OCI-LY1 (cell line): Measurements from ENCODE around the gene STAM2.
"Not testable (repeated sequence)": the region's sequence is repeated elsewhere in the genome, so short reads cannot be mapped to it uniquely, and the experiment has no call there.

Experiments used
- H2AFZ ChIP-seq: fragments of 200-600 bp; sonication (generic), shearing (Covaris generic); 2 replicates; pipeline ENCODE4 v1.6.0; 2014; ENCODE audit warnings: antibody characterized with exemption, mild to moderate bottlenecking, low read length
- H3F3A ChIP-seq: fragments of 200-600 bp; sonication (generic), shearing (Covaris generic); 2 replicates; pipeline ENCODE4 v1.6.0; 2014; ENCODE audit warnings: mild to moderate bottlenecking, antibody characterized with exemption, low read length, moderate library complexity; ENCODE audit not compliant: insufficient read depth
- H3K27ac ChIP-seq: fragments of 200-600 bp; sonication (generic); 2 replicates; pipeline ENCODE4 v1.5.1; 2014; ENCODE audit warnings: low read length, mixed run types, mild to moderate bottlenecking, low read depth; ENCODE audit not compliant: poor library complexity, severe bottlenecking
- H3K27me3 ChIP-seq: fragments of 200-600 bp; sonication (generic); 2 replicates; pipeline ENCODE4 v1.6.0; 2014; ENCODE audit warnings: antibody characterized with exemption, mild to moderate bottlenecking, low read length, moderate library complexity; ENCODE audit not compliant: insufficient read depth
- H3K36me3 ChIP-seq: fragments of 200-600 bp; sonication (generic); 2 replicates; pipeline ENCODE4 v1.6.1; 2014; ENCODE audit warnings: mild to moderate bottlenecking, antibody characterized with exemption, low read length, moderate library complexity, mixed read lengths; ENCODE audit not compliant: insufficient read depth
- H3K4me1 ChIP-seq: fragments of 200-600 bp; sonication (generic); 2 replicates; pipeline ENCODE4 v1.5.1; 2014; ENCODE audit warnings: mild to moderate bottlenecking, low read length, moderate library complexity; ENCODE audit not compliant: insufficient read depth, severe bottlenecking
- H3K4me2 ChIP-seq: fragments of 200-600 bp; sonication (generic), shearing (Covaris generic); 2 replicates; pipeline ENCODE4 v1.6.1; 2014; ENCODE audit warnings: low read length
- H3K4me3 ChIP-seq: fragments of 200-600 bp; sonication (generic); 2 replicates; pipeline ENCODE4 v1.5.1; 2014; ENCODE audit warnings: low read length, low read depth, mild to moderate bottlenecking, mixed read lengths; ENCODE audit not compliant: poor library complexity, severe bottlenecking
- H3K79me2 ChIP-seq: fragments of 200-600 bp; shearing (Covaris generic); 2 replicates; pipeline ENCODE4 v1.6.1; 2016; ENCODE audit warnings: mixed run types, low read length, mixed read lengths; ENCODE audit not compliant: insufficient read depth
- H3K9ac ChIP-seq: fragments of 200-600 bp; sonication (generic), shearing (Covaris generic); 2 replicates; pipeline ENCODE4 v1.6.1; 2014; ENCODE audit warnings: mild to moderate bottlenecking, low read length, mixed read lengths
- H3K9me2 ChIP-seq: fragments of 200-600 bp; sonication (generic), shearing (Covaris generic); 2 replicates; pipeline ENCODE4 v1.6.1; 2014; ENCODE audit warnings: low read depth, mild to moderate bottlenecking, low read length, mixed read lengths
- H3K9me3 ChIP-seq: fragments of 200-600 bp; shearing (Covaris generic); 2 replicates; pipeline ENCODE4 v1.6.1; 2014; ENCODE audit warnings: low read length, mixed read lengths
- H4K20me1 ChIP-seq: fragments of 200-600 bp; sonication (generic), shearing (Covaris generic); 2 replicates; pipeline ENCODE4 v1.6.0; 2016; ENCODE audit warnings: mild to moderate bottlenecking, low read length; ENCODE audit not compliant: insufficient read depth
- EZH2 ChIP-seq: fragments of 200-600 bp; sonication (generic), shearing (Covaris generic); IDR thresholded peaks from 2 replicates; pipeline ENCODE4 v1.8.0; 2017; ENCODE audit warnings: borderline replicate concordance, mixed run types, mild to moderate bottlenecking, antibody characterized with exemption, low read length, moderate library complexity, mixed read lengths
- TF ChIP-seq, protein P1 (sequence below): fragments of 200-600 bp; sonication (generic), shearing (Covaris generic); IDR thresholded peaks from 2 replicates; pipeline ENCODE4 v1.5.1; 2017; ENCODE audit warnings: mild to moderate bottlenecking, antibody characterized with exemption, low read length, moderate library complexity, mixed read lengths

STAM2 gene

DNA sequence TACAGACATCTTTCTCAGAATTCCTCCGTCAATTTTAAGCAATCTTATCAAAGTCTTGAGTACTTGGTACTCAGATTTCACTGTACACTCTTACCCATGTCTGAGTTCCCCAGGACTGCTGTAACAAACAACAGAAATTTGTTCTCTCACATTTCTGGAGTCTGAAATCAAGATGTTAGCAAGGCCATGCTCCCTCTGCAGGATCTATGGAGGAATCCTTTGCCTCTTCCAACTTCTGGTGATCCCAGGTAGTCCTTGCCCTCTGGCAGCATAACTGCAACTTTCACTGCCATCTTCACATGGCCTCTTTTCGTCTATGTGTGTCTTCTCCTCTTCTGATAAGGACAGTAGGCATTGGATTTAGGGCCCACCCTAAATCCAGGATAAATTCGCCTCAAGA is 59.6 kb downstream of the STAM2 start:
- no peaks in the 10 kb centered on the region for H3K79me2 ChIP-seq
- no peaks in the 10 kb centered on the region for H3K9me2 ChIP-seq
- H3K4me1 ChIP-seq = no peaks in the 10 kb centered on the region
- H3K4me2 ChIP-seq = no peak overlapping the region
- H3K27ac ChIP-seq = no peak overlapping the region
- no peak overlapping the region for H3K4me3 ChIP-seq
- H3K9ac ChIP-seq = no peak overlapping the region
- H2AFZ ChIP-seq = no peak overlapping the region
- H3F3A ChIP-seq = peaks cover 4% of the 10 kb centered on the region; the same call in 1 of the 2 replicates
- no peaks in the 10 kb centered on the region for H3K27me3 ChIP-seq
- H3K36me3 ChIP-seq = no peaks in the 10 kb centered on the region
- H4K20me1 ChIP-seq = no peaks in the 10 kb centered on the region
- H3K9me3 ChIP-seq = no peaks in the 10 kb centered on the region
- TF ChIP-seq, protein P1, sequence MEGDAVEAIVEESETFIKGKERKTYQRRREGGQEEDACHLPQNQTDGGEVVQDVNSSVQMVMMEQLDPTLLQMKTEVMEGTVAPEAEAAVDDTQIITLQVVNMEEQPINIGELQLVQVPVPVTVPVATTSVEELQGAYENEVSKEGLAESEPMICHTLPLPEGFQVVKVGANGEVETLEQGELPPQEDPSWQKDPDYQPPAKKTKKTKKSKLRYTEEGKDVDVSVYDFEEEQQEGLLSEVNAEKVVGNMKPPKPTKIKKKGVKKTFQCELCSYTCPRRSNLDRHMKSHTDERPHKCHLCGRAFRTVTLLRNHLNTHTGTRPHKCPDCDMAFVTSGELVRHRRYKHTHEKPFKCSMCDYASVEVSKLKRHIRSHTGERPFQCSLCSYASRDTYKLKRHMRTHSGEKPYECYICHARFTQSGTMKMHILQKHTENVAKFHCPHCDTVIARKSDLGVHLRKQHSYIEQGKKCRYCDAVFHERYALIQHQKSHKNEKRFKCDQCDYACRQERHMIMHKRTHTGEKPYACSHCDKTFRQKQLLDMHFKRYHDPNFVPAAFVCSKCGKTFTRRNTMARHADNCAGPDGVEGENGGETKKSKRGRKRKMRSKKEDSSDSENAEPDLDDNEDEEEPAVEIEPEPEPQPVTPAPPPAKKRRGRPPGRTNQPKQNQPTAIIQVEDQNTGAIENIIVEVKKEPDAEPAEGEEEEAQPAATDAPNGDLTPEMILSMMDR = no peak
- no peak for TF ChIP-seq EZH2

DNA sequence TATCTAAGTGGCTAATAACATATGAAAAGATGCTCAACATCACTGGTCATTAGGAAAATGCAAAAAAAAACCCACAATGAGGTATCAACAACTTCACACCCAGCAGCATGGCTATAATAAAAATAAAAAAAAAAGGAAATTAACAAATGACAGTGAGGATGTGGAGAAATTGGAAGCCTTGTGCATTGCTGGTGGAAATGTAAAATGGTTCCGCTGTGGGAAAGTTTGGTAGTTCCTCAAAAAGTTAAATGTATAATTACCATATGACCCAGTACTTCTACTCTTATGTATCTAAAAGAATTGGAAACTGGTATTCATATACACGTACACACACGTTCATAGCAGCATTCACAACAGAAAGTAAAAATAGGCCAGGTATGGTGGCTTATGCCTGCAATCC is 61.2 kb downstream of the STAM2 start:
- H3K27ac ChIP-seq = no peak overlapping the region
- H4K20me1 ChIP-seq = no peaks in the 10 kb centered on the region

DNA sequence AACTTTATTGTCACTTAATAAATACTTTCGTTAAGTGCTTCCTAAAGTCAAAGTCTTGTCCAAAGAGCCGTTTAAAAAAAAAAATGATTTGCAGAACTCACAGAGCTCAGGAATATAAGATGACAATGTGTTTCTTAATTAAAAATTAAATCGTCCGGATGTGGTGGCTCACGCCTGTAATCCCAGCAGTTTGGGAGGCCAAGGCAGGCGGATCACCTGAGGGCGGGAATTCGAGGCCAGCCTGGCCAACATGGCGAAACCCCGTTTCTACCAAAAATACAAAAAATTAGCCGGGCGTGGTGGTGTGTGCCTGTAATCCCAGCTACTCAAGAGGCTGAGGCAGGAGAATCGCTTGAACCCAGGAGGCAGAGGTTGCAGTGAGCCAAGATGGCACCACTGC is 68.4 kb downstream of the STAM2 start:
- H3K4me2 ChIP-seq, H4K20me1 ChIP-seq: not testable (repeated sequence)

More for the DNA sequence above, 61.2 kb downstream of the STAM2 start:
- no peaks in the 10 kb centered on the region for H3K9me2 ChIP-seq
- no peaks in the 10 kb centered on the region for H3K9me3 ChIP-seq
- H3K36me3 ChIP-seq = no peaks in the 10 kb centered on the region
- no peak overlapping the region for H2AFZ ChIP-seq
- H3K27me3 ChIP-seq = no peaks in the 10 kb centered on the region
- H3K79me2 ChIP-seq = no peaks in the 10 kb centered on the region
- no peaks in the 10 kb centered on the region for H3K4me1 ChIP-seq
- H3F3A ChIP-seq = peaks cover 4% of the 10 kb centered on the region; the same call in 1 of the 2 replicates
- no peak overlapping the region for H3K4me2 ChIP-seq
- no peak overlapping the region for H3K9ac ChIP-seq
- TF ChIP-seq EZH2 = no peak
- TF ChIP-seq, protein P1 = no peak
- H3K4me3 ChIP-seq = no peak overlapping the region

DNA sequence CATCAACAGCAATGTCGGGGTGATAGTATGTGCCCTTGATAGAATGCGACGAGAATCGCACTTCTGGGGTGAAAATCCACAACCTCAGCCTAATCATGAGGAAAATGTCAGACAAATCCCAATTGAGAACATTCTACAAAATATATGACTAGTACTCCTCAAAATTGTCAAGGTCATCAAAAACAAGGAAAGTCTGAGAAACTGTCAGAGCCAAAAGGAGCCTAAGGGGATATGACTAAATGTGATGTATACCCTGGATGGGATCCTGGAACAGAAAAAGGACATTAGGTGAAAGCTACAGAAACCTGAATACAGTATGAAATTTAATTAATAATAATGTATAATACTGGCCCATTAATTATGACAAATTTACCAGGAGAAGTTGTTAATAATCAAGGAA is 69.1 kb downstream of the STAM2 start:
- no peak overlapping the region for H3K27ac ChIP-seq
- no peaks in the 10 kb centered on the region for H4K20me1 ChIP-seq
- TF ChIP-seq, protein P1 = no peak
- TF ChIP-seq EZH2 = no peak
- no peak overlapping the region for H2AFZ ChIP-seq
- H3K4me2 ChIP-seq = no peak overlapping the region
- H3K4me1 ChIP-seq = no peaks in the 10 kb centered on the region
- H3K9me3 ChIP-seq = no peaks in the 10 kb centered on the region
- H3K27me3 ChIP-seq = no peaks in the 10 kb centered on the region
- H3K9ac ChIP-seq = no peak overlapping the region
- no peak overlapping the region for H3K4me3 ChIP-seq
- H3K36me3 ChIP-seq = no peaks in the 10 kb centered on the region
- H3K9me2 ChIP-seq = no peaks in the 10 kb centered on the region
- no peaks in the 10 kb centered on the region for H3K79me2 ChIP-seq
- H3F3A ChIP-seq = no peaks in the 10 kb centered on the region

More for the DNA sequence above, 68.4 kb downstream of the STAM2 start:
- not testable (repeated sequence) for H3K4me3 ChIP-seq, H3K9ac ChIP-seq, H3K9me2 ChIP-seq, H3K27ac ChIP-seq, H3K9me3 ChIP-seq, H3K4me1 ChIP-seq, H3K36me3 ChIP-seq, H3K27me3 ChIP-seq, H3K79me2 ChIP-seq, H3F3A ChIP-seq, H2AFZ ChIP-seq
